NOMO-1 treated with DMSO at 0.1 percent for 48 hours (cell line): ENCODE data around the gene LAPTM5.
"Not testable (repeated sequence)": the region's sequence is repeated elsewhere in the genome, so short reads cannot be mapped to it uniquely, and the experiment has no call there.

Experiments
- DNase-seq: peaks from one replicate; lab custom pipeline; 2025; ENCODE audit not compliant: unreplicated experiment; lab: John Stamatoyannopoulos, UW

Gene LAPTM5

GRCh38 chr1:30698401-30698981, 59.1 kb downstream of the LAPTM5 start:
- DNase-seq, result no peak

- no peak for DNase-seq
These were observed 59.8 kb downstream of the LAPTM5 start for GRCh38 chr1:30697571-30698376.

- no peak for DNase-seq
These were observed 60.7 kb downstream of the LAPTM5 start for GRCh38 chr1:30696831-30697230.

- DNase-seq, result no peak
These were observed 62.1 kb downstream of the LAPTM5 start for GRCh38 chr1:30695439-30695841.

- DNase-seq, result no peak
These were observed 63.0 kb downstream of the LAPTM5 start for GRCh38 chr1:30694280-30695175.

GRCh38 chr1:30693822-30694221, 63.8 kb downstream of the LAPTM5 start:
- DNase-seq, result no peak

GRCh38 chr1:30693366-30693765, 64.2 kb downstream of the LAPTM5 start:
- no peak for DNase-seq

- no peak for DNase-seq
These were observed 64.6 kb downstream of the LAPTM5 start for GRCh38 chr1:30692948-30693301.

- DNase-seq, result no peak
These were observed 65.2 kb downstream of the LAPTM5 start for GRCh38 chr1:30692201-30692947.

- DNase-seq, result no peak
These were observed 66.1 kb downstream of the LAPTM5 start for GRCh38 chr1:30691480-30691879.

- DNase-seq, result no peak
These were observed 67.5 kb downstream of the LAPTM5 start for GRCh38 chr1:30689901-30690645.

GRCh38 chr1:30688920-30689794, 68.4 kb downstream of the LAPTM5 start:
- no peak for DNase-seq

- DNase-seq, result not testable (repeated sequence)
These were observed 69.1 kb downstream of the LAPTM5 start for GRCh38 chr1:30688516-30688915.

GRCh38 chr1:30687886-30688285, 69.7 kb downstream of the LAPTM5 start:
- no peak for DNase-seq

- no peak for DNase-seq
These were observed 71.2 kb downstream of the LAPTM5 start for GRCh38 chr1:30686236-30686935.

GRCh38 chr1:30685796-30686165, 71.8 kb downstream of the LAPTM5 start:
- DNase-seq, result no peak

GRCh38 chr1:30684881-30685795, 72.4 kb downstream of the LAPTM5 start:
- no peak for DNase-seq

- no peak for DNase-seq
These were observed 73.3 kb downstream of the LAPTM5 start for GRCh38 chr1:30684259-30684658.
